GM12892 (cell line): ENCODE measurements around the gene WDR4.

Experiments used
- POLR2A ChIP-seq: IDR thresholded peaks from 2 replicates; pipeline ENCODE4 v1.6.1; 2011; ENCODE audit warnings: low read depth, low read length, control low read depth
- POLR2AphosphoS5 ChIP-seq: IDR thresholded peaks from 2 replicates; pipeline ENCODE4 v1.6.1; 2011; ENCODE audit warnings: low read depth, low read length, control low read depth
- TAF1 ChIP-seq: IDR thresholded peaks from 2 replicates; pipeline ENCODE4 v1.6.1; 2011; ENCODE audit warnings: low read depth, mild to moderate bottlenecking, control low read depth, low read length, borderline replicate concordance

DNA sequence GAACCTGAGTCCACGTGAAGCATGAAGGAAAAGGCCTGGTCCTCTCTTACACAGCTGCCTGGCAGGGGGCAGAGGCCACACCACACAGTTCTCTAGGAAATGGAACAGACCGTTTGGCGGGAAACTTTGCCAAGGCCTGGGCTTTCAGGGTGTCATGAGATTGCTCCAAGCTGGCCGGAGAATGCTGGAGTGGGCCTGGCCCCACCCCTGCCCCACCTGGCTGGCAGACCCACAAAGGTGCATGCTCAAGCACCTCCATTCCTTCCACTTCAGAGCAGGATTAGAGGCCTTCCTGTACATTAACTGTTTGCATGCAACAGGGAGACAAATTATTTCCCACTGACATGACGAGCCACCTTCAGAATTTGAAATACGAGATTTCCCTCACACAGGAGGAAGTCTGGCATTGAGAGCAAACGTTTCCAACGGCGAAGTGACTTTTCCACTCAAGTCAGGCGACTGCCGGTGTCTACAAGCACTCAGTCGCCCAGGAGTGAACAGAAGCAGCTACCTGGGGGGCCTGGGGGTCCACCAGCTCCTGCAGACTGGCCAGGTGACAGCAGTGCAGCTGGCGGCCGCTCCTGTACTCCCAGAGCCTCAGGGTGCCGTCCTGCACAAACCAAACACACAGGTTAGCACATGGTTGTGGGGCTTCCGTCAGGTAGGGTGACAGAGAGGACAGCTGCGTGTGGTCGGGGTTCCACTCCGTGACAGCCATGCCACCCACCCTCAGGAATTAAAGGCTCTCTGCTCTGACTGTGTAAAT is 24.0 kb downstream of the WDR4 start:
- no peak for TF ChIP-seq POLR2AphosphoS5
- no peak for TF ChIP-seq TAF1
- no peak for TF ChIP-seq POLR2A
